Heart right ventricle (tissue), 16 donors: ENCODE measurements around the gene TYSND1. TPM values are rescaled to one million over a fixed set of nuclear protein-coding genes. Genes with fewer than 3 reads are reported as not detected.

Source experiments
- ATAC-seq, 8 donors: fragments of 200-7000 bp; cut with Tn5 transposase; one replicate each; pipeline ENCODE4 v1.9.1; 2020; ENCODE audit warnings: mild to moderate bottlenecking in 8 of 8, moderate library complexity in 8 of 8, moderate number of reproducible peaks in 1 of 8
- DNase-seq, 2 donors: peaks; one replicate each; pipeline ENCODE4 v3.0.0-alpha.2; 2020
- H3K27ac ChIP-seq, 10 donors: fragments of 200-600 bp; sonication (generic) in 2 of 10; one replicate each; pipeline versions ENCODE4 v1.5.0 to v1.8.0; 2020 to 2022; ENCODE audit warnings: mild to moderate bottlenecking in 3 of 10
- H3K27me3 ChIP-seq, 7 donors: fragments of 200-600 bp; one replicate each; pipeline ENCODE4 v1.8.0; 2021 to 2022; ENCODE audit warnings: mild to moderate bottlenecking in 2 of 7
- H3K36me3 ChIP-seq, 9 donors: fragments of 200-600 bp; sonication (generic) in 1 of 9; one replicate each; pipeline versions ENCODE4 v1.5.0 to v1.8.0; 2020 to 2022; ENCODE audit warnings: mild to moderate bottlenecking in 2 of 9
- H3K4me1 ChIP-seq, 9 donors: fragments of 200-600 bp; sonication (generic) in 1 of 9; one replicate each; pipeline versions ENCODE4 v1.5.0 to v1.8.0; 2020 to 2022; ENCODE audit warnings: mild to moderate bottlenecking in 4 of 9
- H3K4me3 ChIP-seq, 10 donors: fragments of 200-600 bp; sonication (generic) in 2 of 10; one replicate each; pipeline versions ENCODE4 v1.5.0 to v1.8.0; 2020 to 2022; ENCODE audit warnings: mild to moderate bottlenecking in 7 of 10, moderate library complexity in 2 of 10
- H3K9me3 ChIP-seq, 11 donors: fragments of 200-600 bp in 10 of 11; sonication (generic) in 2 of 11; one replicate each; pipeline versions ENCODE4 v1.5.0 to v1.8.0; 2013 to 2022; ENCODE audit warnings: mild to moderate bottlenecking in 2 of 11, control low read depth in 1 of 11, moderate library complexity in 1 of 11
- CTCF ChIP-seq, 9 donors: fragments of 200-600 bp; sonication (generic) in 2 of 9; IDR thresholded peaks; one replicate each; pipeline versions ENCODE4 v1.5.0 to v1.8.0; 2021 to 2022; ENCODE audit warnings: antibody characterized with exemption in 9 of 9, mild to moderate bottlenecking in 5 of 9, moderate library complexity in 1 of 9
- WGBS, 2 donors: extraction: QIAGEN DNeasy Blood & Tissue Kit; methylation state at CpG; one replicate each; pipeline ENCODE4 v1.1.7; 2013; ENCODE audit warnings: inconsistent platforms in 1 of 2; 5-methylcytosine and 5-hydroxymethylcytosine counted together
- intact Hi-C, 10 donors: fragments of 100-400 bp; cut with DNase I; formaldehyde crosslinking; loops; one replicate each; pipeline versions ENCODE4 v1.11.1 to v1.14.2; 2022
- polyA plus RNA-seq, 2 donors: library from polyadenylated mRNA; stranded (reverse); fragments of 200-250 nt; gene quantifications; one replicate each; pipeline ENCODE4 v1.2.3, GENCODE V29; 2013
- total RNA-seq, 10 donors: library from RNA; stranded (reverse); fragmentation: NEBNext Ultra II Directional in 3 of 10; extraction: Animal tissue kit (Norgen Biotek cat#: 25700) in 3 of 10; gene quantifications; one replicate each; pipeline versions ENCODE4 v1.2.1 to v1.2.4, GENCODE V29; 2021 to 2023
- donor health status: Arrhythmogenic right ventricular cardiomyopathy.
- donor health status: ischemic (EF 13 %, LVEDD 7.1; RV severe dilation, severe dysfunction).
- donor health status: healthy with polysubstance abuse.
- donor health status: DM: no; HTN: yes; CAD: no.
- donor health status: DM: no; HTN: no; CAD: no.
- donor health status: ischemic (EF 25% LVEDD 6.9; RV normal size, moderate dysfunction).
- donor health status: ischemic (EF 25% LVEDD 5.7; RV mildly dilated, moderate dysfunction).
- donor health status: healthy.
- donor health status: DM: yes; HTN: yes; CAD: no.
- donor health status: Ischemic cardiomyopathy.
- donor health status: ischemic (EF 35%, LVEDD 5.7; RV mildly dilated, moderate dysfunction).
- donor health status: nonischemic (EF 11% LVEDD 7.7; RV severe dilation, severe dysfunction).
- donor health status: DM: yes; HTN: yes; CAD: no.
- donor health status: PGD.
- donor health status: ischemic (EF 29% LVEDD 5.4; RV normal size, mild dysfunction).
- donor health status: nonischemic (EF 23%, LVEDD 6.1; RV moderate dilation, normal function).

TYSND1 gene
- total and polyA plus RNA-seq, 12 donors = 2.6 to 6.5 (median 4.6) TPM

- Histone ChIP-seq H3K27ac (no peak overlapping the region), H3K4me1 (peaks cover 0 to 87% (median 73%) of the 10 kb centered on the region in 9 donors), H3K27me3 (no peaks in the 10 kb centered on the region), H3K36me3 (peaks cover 0 to 74% (median 18%) of the 10 kb centered on the region in 9 donors), H3K4me3 (no peak overlapping the region), H3K9me3 (no peaks in the 10 kb centered on the region)
- peak in 4 of 8 donors; percentile 12 to 43 (median 40) for ATAC-seq
- no peak for DNase-seq
- 55 to 63% methylated on average over 3 of the region's 3 CpGs for WGBS, 2 donors
- TF ChIP-seq CTCF (IDR thresholded peaks at IDR 0.05) = no peak
- intact Hi-C loops = no loop called here
Measured at GRCh38 chr10:70164163-70164562, 17.7 kb upstream of the TYSND1 start.

GRCh38 chr10:70163448-70163847 lies 16.9 kb upstream of the TYSND1 start:
- Histone ChIP-seq H3K27ac (peak overlapping the region in 1 of 10 donors; percentile 66), H3K36me3 (peaks cover 0 to 80% (median 18%) of the 10 kb centered on the region in 9 donors), H3K9me3 (no peaks in the 10 kb centered on the region), H3K4me1 (peaks cover 0 to 84% (median 66%) of the 10 kb centered on the region in 9 donors), H3K27me3 (no peaks in the 10 kb centered on the region), H3K4me3 (no peak overlapping the region)
- intact Hi-C loops = no loop called here
- 94 to 97% methylated on average over 4 of the region's 4 CpGs for WGBS, 2 donors
- no peak for TF ChIP-seq CTCF (IDR thresholded peaks at IDR 0.05)
- DNase-seq = no peak
- no peak for ATAC-seq

- peak overlapping the region in 1 of 10 donors; percentile 66 for H3K27ac ChIP-seq
- intact Hi-C loops = no loop called here
- H3K4me1 ChIP-seq = peaks cover 0 to 84% (median 61%) of the 10 kb centered on the region in 9 donors
- DNase-seq = no peak
- no peaks in the 10 kb centered on the region for H3K9me3 ChIP-seq
- no peak for ATAC-seq
- H3K27me3 ChIP-seq = no peaks in the 10 kb centered on the region
- no peak overlapping the region for H3K4me3 ChIP-seq
- TF ChIP-seq CTCF (IDR thresholded peaks at IDR 0.05) = no peak
- WGBS, 2 donors = 25 to 33% methylated on average over 1 of the region's 1 CpG
- H3K36me3 ChIP-seq = peaks cover 0 to 80% (median 18%) of the 10 kb centered on the region in 9 donors
Measured at GRCh38 chr10:70162892-70163201, 16.3 kb upstream of the TYSND1 start.

- DNase-seq (no peak), ATAC-seq (no peak)
- peak overlapping the region in 1 of 10 donors; percentile 4 for H3K27ac ChIP-seq
- H3K4me1 ChIP-seq = peaks cover 0 to 80% (median 56%) of the 10 kb centered on the region in 9 donors
- H3K27me3 ChIP-seq = no peaks in the 10 kb centered on the region
- intact Hi-C loops = no loop called here
- WGBS, 2 donors = 83 to 96% methylated on average over 1 of the region's 2 CpGs
- peaks cover 0 to 82% (median 18%) of the 10 kb centered on the region in 9 donors for H3K36me3 ChIP-seq
- no peak overlapping the region for H3K4me3 ChIP-seq
- no peaks in the 10 kb centered on the region for H3K9me3 ChIP-seq
- TF ChIP-seq CTCF (IDR thresholded peaks at IDR 0.05) = no peak
Measured at GRCh38 chr10:70162151-70162891, 15.8 kb upstream of the TYSND1 start.
